Parathyroid adenoma (tissue), 2 donors: ENCODE results near the gene FBXL13.

Experiments used
- H2AFZ ChIP-seq: fragments of 300-600 bp; sonication (generic); one replicate; pipeline ENCODE4 v1.7.0; 2017; ENCODE audit warnings: antibody characterized with exemption, mild to moderate bottlenecking
- H3K27ac ChIP-seq: fragments of 300-600 bp; sonication (generic); one replicate; pipeline ENCODE4 v1.7.0; 2017
- H3K27me3 ChIP-seq: fragments of 300-600 bp; sonication (generic); one replicate; pipeline ENCODE4 v1.7.0; 2017; ENCODE audit warnings: low read length; ENCODE audit not compliant: control insufficient read depth, insufficient read depth
- H3K36me3 ChIP-seq: fragments of 300-600 bp; sonication (generic); one replicate; pipeline ENCODE4 v1.7.0; 2017; ENCODE audit warnings: low read length; ENCODE audit not compliant: control insufficient read depth, insufficient read depth
- H3K4me1 ChIP-seq: fragments of 300-600 bp; sonication (generic); one replicate; pipeline ENCODE4 v1.7.0; 2017; ENCODE audit warnings: control low read depth
- H3K4me2 ChIP-seq: fragments of 300-600 bp; sonication (generic); one replicate; pipeline ENCODE4 v1.7.0; 2017; ENCODE audit warnings: low read length
- H3K4me3 ChIP-seq: fragments of 300-600 bp; sonication (generic); one replicate; pipeline ENCODE4 v1.7.0; 2017; ENCODE audit warnings: low read depth, low read length
- H3K79me2 ChIP-seq: fragments of 300-600 bp; sonication (generic); one replicate; pipeline ENCODE4 v1.7.0; 2017; ENCODE audit warnings: control low read depth
- H3K9ac ChIP-seq: fragments of 300-600 bp; sonication (generic); one replicate; pipeline ENCODE4 v1.7.0; 2017; ENCODE audit warnings: mild to moderate bottlenecking
- H3K9me3 ChIP-seq: fragments of 300-600 bp; sonication (generic); one replicate; pipeline ENCODE4 v1.7.0; 2017; ENCODE audit warnings: low read length; ENCODE audit not compliant: control insufficient read depth
- TF ChIP-seq, protein P1 (sequence below): fragments of 300-600 bp; sonication (generic); IDR thresholded peaks from one replicate; pipeline ENCODE4 v1.7.0; 2017; ENCODE audit warnings: antibody characterized with exemption, mild to moderate bottlenecking
- donor health status: primary hyperparathyroidism.

Gene FBXL13

DNA sequence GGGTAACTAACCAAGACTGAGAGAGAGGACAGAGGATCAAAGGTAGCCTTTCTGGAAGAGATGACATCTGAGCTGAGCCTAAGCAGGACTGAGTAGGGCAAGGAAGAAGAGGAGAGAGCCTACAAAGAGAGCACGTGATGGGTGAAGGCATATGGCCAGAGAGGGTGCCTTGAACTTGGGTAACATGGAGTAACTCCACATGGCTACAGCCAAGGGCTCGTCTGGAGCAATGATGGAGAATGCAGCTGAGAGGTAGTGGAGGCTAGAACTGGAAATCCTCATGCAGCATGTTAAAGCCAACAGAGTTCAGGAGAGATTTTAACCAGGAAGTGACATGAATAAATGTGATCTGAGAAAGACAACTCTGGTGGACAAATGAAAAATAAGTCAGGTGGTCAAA, 84.0 kb downstream of the FBXL13 start:
- Histone ChIP-seq H3K27me3 (no peaks in the 10 kb centered on the region), H3K9me3 (no peaks in the 10 kb centered on the region), H3K27ac (no peak overlapping the region), H3K79me2 (no peaks in the 10 kb centered on the region), H3K9ac (no peak overlapping the region), H3K4me3 (no peak overlapping the region), H2AFZ (no peak overlapping the region), H3K4me2 (no peak overlapping the region), H3K4me1 (peaks cover 4% of the 10 kb centered on the region), H3K36me3 (no peaks in the 10 kb centered on the region)
- TF ChIP-seq, protein P1, sequence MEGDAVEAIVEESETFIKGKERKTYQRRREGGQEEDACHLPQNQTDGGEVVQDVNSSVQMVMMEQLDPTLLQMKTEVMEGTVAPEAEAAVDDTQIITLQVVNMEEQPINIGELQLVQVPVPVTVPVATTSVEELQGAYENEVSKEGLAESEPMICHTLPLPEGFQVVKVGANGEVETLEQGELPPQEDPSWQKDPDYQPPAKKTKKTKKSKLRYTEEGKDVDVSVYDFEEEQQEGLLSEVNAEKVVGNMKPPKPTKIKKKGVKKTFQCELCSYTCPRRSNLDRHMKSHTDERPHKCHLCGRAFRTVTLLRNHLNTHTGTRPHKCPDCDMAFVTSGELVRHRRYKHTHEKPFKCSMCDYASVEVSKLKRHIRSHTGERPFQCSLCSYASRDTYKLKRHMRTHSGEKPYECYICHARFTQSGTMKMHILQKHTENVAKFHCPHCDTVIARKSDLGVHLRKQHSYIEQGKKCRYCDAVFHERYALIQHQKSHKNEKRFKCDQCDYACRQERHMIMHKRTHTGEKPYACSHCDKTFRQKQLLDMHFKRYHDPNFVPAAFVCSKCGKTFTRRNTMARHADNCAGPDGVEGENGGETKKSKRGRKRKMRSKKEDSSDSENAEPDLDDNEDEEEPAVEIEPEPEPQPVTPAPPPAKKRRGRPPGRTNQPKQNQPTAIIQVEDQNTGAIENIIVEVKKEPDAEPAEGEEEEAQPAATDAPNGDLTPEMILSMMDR = no peak

DNA sequence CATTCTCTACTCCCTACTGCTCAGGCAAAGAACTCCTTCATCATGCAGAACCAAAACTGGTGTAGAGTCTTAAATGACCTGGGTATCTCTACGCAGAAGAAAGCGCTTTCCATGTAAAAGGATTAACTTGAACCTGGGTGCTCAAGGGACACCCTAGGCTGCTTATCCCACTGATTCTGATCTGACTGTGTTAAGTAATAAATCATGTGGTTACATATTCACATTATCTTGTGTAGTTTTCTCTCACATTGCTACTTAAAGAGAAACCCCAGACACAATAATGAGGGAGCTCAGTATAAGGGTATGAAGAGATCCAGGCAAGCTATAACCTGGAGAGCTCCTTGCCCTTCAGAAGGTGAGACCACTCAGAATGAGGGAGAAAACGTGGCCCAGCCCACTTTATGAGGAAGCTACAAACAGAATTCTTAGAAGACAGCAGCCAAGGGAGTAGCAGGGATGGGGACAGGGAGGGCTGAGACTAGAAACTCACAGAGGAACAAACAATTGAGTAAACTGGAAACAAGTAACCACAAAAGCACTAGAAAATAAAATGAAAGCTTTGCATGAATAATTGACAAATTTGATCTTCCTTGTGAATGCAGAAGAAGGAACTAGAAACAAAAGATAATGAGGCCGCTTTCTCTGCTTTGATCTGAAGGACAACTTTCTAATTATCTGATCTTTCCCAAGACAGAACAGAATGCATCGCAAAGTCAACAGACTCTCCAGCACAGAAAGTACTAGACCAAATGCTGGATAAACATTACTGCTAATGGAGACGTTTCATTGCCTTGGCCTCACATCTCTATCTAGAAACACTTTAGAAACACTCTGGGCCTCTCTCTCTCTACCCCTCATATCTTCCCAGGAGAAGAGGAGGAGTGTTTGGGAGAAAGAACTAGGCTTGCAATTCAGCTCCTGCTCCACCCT, 85.7 kb downstream of the FBXL13 start:
- no peak overlapping the region for H3K4me3 ChIP-seq
- no peak overlapping the region for H2AFZ ChIP-seq
- no peak overlapping the region for H3K27ac ChIP-seq
- no peaks in the 10 kb centered on the region for H3K27me3 ChIP-seq
- H3K4me1 ChIP-seq = peaks cover 4% of the 10 kb centered on the region
- no peak overlapping the region for H3K9ac ChIP-seq
- H3K4me2 ChIP-seq = no peak overlapping the region
- H3K9me3 ChIP-seq = no peaks in the 10 kb centered on the region
- no peaks in the 10 kb centered on the region for H3K79me2 ChIP-seq
- TF ChIP-seq, protein P1 = no peak
- no peaks in the 10 kb centered on the region for H3K36me3 ChIP-seq

DNA sequence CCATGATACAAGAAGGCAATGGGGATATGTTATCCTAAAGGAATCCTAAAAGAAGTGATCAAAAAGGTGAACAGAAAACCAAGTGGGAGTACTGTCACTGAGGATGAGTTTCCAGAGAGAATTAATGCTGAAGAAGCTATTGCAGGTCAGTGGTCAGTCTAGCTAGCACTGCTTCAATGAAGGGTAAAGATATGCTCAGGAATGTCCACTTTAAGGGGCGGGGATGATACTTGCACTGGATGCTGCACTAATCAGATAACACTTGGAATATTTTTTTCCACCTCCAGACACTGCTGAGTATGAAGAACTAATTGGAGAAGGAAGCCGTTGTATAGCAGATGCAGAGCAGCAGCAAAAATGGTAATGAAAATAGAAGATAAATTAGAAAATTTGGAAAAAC, 86.5 kb downstream of the FBXL13 start:
- Histone ChIP-seq H3K27me3 (no peaks in the 10 kb centered on the region), H3K4me3 (no peak overlapping the region), H3K9ac (no peak overlapping the region), H3K4me1 (peaks cover 2% of the 10 kb centered on the region), H3K79me2 (no peaks in the 10 kb centered on the region), H3K9me3 (no peaks in the 10 kb centered on the region), H2AFZ (no peak overlapping the region), H3K36me3 (no peaks in the 10 kb centered on the region), H3K27ac (no peak overlapping the region), H3K4me2 (no peak overlapping the region)
- TF ChIP-seq, protein P1 = no peak

DNA sequence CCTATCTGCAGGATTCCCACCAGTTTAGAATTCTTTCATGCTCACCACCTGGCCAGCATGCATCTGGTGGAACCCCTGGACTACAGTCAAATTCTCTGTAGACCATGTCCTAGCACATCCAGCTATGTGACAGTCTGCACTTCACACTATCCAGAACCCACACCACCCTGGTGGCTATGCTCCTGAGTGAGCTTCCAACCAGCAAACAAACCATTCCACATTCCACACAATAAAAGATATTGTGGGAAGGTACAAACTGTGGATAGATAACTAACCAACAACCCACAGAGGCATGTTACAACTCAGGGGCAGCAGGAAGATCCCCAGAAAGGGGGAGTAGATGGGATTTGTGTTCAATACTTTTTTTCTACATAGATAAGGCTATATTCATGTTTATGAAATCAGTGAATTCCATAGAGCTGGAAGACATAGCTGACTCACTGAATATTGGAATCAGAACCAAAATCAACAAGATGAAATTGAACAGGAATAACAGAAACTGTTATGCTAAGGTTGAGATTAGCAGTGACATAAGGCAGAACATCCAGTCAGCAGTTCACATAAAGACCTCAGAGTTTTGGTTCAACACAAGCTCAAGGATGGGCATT, 89.3 kb downstream of the FBXL13 start:
- TF ChIP-seq, protein P1 = no peak
- no peak overlapping the region for H3K4me2 ChIP-seq
- no peaks in the 10 kb centered on the region for H3K27me3 ChIP-seq
- H3K4me3 ChIP-seq = no peak overlapping the region
- no peak overlapping the region for H3K9ac ChIP-seq
- H3K9me3 ChIP-seq = no peaks in the 10 kb centered on the region
- H3K36me3 ChIP-seq = no peaks in the 10 kb centered on the region
- H2AFZ ChIP-seq = no peak overlapping the region
- no peaks in the 10 kb centered on the region for H3K79me2 ChIP-seq
- no peaks in the 10 kb centered on the region for H3K4me1 ChIP-seq
- no peak overlapping the region for H3K27ac ChIP-seq
